Erythroblast (primary cell): ENCODE data around the gene SPON1.

Experiments
- GATA1 ChIP-seq: IDR thresholded peaks from 2 replicates; pipeline ENCODE4 v1.6.1; 2011; ENCODE audit warnings: low read depth, mild to moderate bottlenecking, control low read depth, low read length, moderate library complexity
- POLR2A ChIP-seq: IDR thresholded peaks from 2 replicates; pipeline ENCODE4 v1.6.1; 2011; ENCODE audit warnings: mild to moderate bottlenecking, low read length

- no peak for TF ChIP-seq POLR2A
- TF ChIP-seq GATA1, result no peak
Observed at GRCh38 chr11:14229472-14229871, 266.9 kb downstream of the SPON1 start.
